ENCODE measurements around the gene RIPOR2. TPM values are rescaled to one million over a fixed set of nuclear protein-coding genes. Genes with fewer than 3 reads are reported as not detected.

Gene RIPOR2
- total and polyA plus RNA-seq, 2 experiments from 2014 or later, result 9.5 to 22.5 TPM

DNA sequence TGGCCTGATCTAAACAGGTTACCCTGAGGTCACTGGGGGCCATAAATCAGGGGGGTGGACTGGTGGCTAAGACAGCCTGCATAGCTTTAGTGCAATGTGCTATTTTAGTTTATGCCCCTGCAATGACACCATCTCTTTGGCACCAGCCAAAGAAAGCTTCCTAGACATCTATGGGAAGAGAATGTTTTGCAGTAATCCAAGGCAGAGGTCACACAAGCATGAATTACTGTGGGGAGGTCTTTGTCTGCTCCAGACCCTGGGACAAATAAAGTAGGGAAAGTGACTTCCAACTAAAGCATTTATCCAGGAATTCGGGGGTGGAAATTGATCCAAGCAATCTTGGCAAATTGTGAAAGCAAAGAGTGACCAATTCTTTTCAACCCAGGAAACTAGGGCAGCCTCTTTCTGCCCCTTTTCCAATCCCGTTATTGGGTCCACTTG lies 5.3 kb downstream of the RIPOR2 start (continued):
- TF ChIP-seq, protein P1, sequence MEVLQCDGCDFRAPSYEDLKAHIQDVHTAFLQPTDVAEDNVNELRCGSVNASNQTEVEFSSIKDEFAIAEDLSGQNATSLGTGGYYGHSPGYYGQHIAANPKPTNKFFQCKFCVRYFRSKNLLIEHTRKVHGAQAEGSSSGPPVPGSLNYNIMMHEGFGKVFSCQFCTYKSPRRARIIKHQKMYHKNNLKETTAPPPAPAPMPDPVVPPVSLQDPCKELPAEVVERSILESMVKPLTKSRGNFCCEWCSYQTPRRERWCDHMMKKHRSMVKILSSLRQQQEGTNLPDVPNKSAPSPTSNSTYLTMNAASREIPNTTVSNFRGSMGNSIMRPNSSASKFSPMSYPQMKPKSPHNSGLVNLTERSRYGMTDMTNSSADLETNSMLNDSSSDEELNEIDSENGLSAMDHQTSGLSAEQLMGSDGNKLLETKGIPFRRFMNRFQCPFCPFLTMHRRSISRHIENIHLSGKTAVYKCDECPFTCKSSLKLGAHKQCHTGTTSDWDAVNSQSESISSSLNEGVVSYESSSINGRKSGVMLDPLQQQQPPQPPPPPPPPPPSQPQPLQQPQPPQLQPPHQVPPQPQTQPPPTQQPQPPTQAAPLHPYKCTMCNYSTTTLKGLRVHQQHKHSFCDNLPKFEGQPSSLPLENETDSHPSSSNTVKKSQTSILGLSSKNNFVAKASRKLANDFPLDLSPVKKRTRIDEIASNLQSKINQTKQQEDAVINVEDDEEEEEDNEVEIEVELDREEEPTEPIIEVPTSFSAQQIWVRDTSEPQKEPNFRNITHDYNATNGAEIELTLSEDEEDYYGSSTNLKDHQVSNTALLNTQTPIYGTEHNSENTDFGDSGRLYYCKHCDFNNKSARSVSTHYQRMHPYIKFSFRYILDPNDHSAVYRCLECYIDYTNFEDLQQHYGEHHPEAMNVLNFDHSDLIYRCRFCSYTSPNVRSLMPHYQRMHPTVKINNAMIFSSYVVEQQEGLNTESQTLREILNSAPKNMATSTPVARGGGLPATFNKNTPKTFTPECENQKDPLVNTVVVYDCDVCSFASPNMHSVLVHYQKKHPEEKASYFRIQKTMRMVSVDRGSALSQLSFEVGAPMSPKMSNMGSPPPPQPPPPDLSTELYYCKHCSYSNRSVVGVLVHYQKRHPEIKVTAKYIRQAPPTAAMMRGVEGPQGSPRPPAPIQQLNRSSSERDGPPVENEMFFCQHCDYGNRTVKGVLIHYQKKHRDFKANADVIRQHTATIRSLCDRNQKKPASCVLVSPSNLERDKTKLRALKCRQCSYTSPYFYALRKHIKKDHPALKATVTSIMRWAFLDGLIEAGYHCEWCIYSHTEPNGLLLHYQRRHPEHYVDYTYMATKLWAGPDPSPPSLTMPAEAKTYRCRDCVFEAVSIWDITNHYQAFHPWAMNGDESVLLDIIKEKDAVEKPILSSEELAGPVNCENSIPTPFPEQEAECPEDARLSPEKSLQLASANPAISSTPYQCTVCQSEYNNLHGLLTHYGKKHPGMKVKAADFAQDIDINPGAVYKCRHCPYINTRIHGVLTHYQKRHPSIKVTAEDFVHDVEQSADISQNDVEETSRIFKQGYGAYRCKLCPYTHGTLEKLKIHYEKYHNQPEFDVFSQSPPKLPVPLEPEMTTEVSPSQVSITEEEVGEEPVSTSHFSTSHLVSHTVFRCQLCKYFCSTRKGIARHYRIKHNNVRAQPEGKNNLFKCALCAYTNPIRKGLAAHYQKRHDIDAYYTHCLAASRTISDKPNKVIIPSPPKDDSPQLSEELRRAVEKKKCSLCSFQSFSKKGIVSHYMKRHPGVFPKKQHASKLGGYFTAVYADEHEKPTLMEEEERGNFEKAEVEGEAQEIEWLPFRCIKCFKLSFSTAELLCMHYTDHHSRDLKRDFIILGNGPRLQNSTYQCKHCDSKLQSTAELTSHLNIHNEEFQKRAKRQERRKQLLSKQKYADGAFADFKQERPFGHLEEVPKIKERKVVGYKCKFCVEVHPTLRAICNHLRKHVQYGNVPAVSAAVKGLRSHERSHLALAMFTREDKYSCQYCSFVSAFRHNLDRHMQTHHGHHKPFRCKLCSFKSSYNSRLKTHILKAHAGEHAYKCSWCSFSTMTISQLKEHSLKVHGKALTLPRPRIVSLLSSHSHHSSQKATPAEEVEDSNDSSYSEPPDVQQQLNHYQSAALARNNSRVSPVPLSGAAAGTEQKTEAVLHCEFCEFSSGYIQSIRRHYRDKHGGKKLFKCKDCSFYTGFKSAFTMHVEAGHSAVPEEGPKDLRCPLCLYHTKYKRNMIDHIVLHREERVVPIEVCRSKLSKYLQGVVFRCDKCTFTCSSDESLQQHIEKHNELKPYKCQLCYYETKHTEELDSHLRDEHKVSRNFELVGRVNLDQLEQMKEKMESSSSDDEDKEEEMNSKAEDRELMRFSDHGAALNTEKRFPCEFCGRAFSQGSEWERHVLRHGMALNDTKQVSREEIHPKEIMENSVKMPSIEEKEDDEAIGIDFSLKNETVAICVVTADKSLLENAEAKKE (CRISPR knock-in tag; IDR thresholded peaks at IDR 0.05), result no peak
- TF ChIP-seq ZNF331 (CRISPR knock-in tag; IDR thresholded peaks at IDR 0.05; ENCODE audit: low read depth), result no peak

DNA sequence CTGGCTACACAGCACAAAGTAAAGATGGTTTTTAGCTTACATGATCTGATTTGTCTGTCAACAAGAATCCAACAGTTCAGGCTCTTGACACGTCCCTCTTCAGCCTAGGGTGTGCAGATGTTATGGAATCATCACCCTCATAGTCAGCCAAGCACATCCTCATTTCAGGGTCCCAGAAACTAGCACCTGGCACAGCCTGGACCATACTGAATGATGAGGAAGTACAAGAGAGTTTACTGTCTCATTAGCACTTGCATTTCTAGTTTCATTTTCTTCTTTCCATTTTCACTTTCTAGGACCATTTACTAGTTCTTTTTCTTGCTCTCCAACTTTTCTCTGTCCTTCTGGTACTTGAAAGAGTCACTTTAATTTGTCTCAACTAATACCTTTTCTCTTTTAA lies 6.5 kb downstream of the RIPOR2 start:
- Histone ChIP-seq H3K36me3 (ENCODE audit: insufficient read depth) (no peaks in the 10 kb centered on the region), H2AFZ (no peak overlapping the region), H3K4me3 (no peak overlapping the region), H3K79me2 (replicated peaks; ENCODE audit: insufficient read depth) (peaks cover 48% of the 10 kb centered on the region), H4K20me1 (replicated peaks; ENCODE audit: insufficient read depth) (no peaks in the 10 kb centered on the region), H3F3A (replicated peaks; ENCODE audit: low read depth) (no peaks in the 10 kb centered on the region; the same call in 1 of the 2 replicates), H3K27ac (ENCODE audit: low read depth) (0 out of 2 replicates have a peak overlapping the region, but pooled peaks have one; percentile 24), H3K9me2 (ENCODE audit: insufficient read depth) (0 out of 2 replicates have a peak, but pooled peaks cover 6% of the 10 kb centered on the region), H3K4me1 (ENCODE audit: insufficient read depth) (peaks cover 55% of the 10 kb centered on the region), H3K27me3 (ENCODE audit: insufficient read depth) (no peaks in the 10 kb centered on the region), H3K4me2 (no peak overlapping the region)
- H3K4me3 Mint-ChIP-seq, result no peak overlapping the region
- ATAC-seq (no peak), DNase-seq (ENCODE audit: low spot score) (no peak)
- H3K27me3 Mint-ChIP-seq (ENCODE audit: insufficient read depth, low read depth, poor library complexity), result no peaks in the 10 kb centered on the region
- peaks cover 5% of the 10 kb centered on the region for H3K36me3 Mint-ChIP-seq (ENCODE audit: low read depth)
- H3K27ac Mint-ChIP-seq, result peak overlapping the region; percentile 45; the same call in 1 of the 2 replicates
- H3K4me1 Mint-ChIP-seq, result peaks cover 66% of the 10 kb centered on the region
- peaks cover 4% of the 10 kb centered on the region; the same call in 1 of the 3 replicates for H3K9me3 Mint-ChIP-seq
- TF ChIP-seq NANOG (IDR thresholded peaks at IDR 0.05; ENCODE audit: borderline replicate concordance), result no peak
- no peak for TF ChIP-seq ZNF114 (CRISPR knock-in tag; IDR thresholded peaks at IDR 0.05)
- TF ChIP-seq, protein P2, sequence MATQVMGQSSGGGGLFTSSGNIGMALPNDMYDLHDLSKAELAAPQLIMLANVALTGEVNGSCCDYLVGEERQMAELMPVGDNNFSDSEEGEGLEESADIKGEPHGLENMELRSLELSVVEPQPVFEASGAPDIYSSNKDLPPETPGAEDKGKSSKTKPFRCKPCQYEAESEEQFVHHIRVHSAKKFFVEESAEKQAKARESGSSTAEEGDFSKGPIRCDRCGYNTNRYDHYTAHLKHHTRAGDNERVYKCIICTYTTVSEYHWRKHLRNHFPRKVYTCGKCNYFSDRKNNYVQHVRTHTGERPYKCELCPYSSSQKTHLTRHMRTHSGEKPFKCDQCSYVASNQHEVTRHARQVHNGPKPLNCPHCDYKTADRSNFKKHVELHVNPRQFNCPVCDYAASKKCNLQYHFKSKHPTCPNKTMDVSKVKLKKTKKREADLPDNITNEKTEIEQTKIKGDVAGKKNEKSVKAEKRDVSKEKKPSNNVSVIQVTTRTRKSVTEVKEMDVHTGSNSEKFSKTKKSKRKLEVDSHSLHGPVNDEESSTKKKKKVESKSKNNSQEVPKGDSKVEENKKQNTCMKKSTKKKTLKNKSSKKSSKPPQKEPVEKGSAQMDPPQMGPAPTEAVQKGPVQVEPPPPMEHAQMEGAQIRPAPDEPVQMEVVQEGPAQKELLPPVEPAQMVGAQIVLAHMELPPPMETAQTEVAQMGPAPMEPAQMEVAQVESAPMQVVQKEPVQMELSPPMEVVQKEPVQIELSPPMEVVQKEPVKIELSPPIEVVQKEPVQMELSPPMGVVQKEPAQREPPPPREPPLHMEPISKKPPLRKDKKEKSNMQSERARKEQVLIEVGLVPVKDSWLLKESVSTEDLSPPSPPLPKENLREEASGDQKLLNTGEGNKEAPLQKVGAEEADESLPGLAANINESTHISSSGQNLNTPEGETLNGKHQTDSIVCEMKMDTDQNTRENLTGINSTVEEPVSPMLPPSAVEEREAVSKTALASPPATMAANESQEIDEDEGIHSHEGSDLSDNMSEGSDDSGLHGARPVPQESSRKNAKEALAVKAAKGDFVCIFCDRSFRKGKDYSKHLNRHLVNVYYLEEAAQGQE (IDR thresholded peaks at IDR 0.05; ENCODE audit: unreplicated experiment), result no peak
- no peak for TF ChIP-seq EZH2 (IDR thresholded peaks at IDR 0.05; ENCODE audit: low read depth, unreplicated experiment)

All from GM23338 (cell line).